Endothelial cell (in vitro differentiated cells): Measurements from ENCODE around the gene PLOD3. TPM values are rescaled to one million over a fixed set of nuclear protein-coding genes. Genes with fewer than 3 reads are reported as not detected.

ENCODE experiments used
- DNase-seq: peaks from one replicate; pipeline ENCODE4 v3.0.0; 2021; ENCODE audit warnings: low spot score
- H3K27ac Mint-ChIP-seq: one replicate; pipeline ENCODE4 v1.8.0; 2021; ENCODE audit warnings: mixed read lengths, inconsistent platforms; ENCODE audit not compliant: unreplicated experiment
- H3K27me3 Mint-ChIP-seq: one replicate; pipeline ENCODE4 v1.8.0; 2021; ENCODE audit warnings: mild to moderate bottlenecking, moderate library complexity, mixed read lengths, inconsistent platforms; ENCODE audit not compliant: unreplicated experiment
- H3K36me3 Mint-ChIP-seq: one replicate; pipeline ENCODE4 v1.8.0; 2021; ENCODE audit warnings: mild to moderate bottlenecking, low read depth, mixed read lengths, inconsistent platforms; ENCODE audit not compliant: unreplicated experiment
- H3K4me1 Mint-ChIP-seq: one replicate; pipeline ENCODE4 v1.8.0; 2021; ENCODE audit warnings: mild to moderate bottlenecking, mixed read lengths, inconsistent platforms; ENCODE audit not compliant: unreplicated experiment
- H3K4me3 Mint-ChIP-seq: one replicate; pipeline ENCODE4 v1.8.0; 2021; ENCODE audit warnings: mild to moderate bottlenecking, mixed read lengths, inconsistent platforms; ENCODE audit not compliant: unreplicated experiment
- H3K9me3 Mint-ChIP-seq: one replicate; pipeline ENCODE4 v1.8.0; 2021; ENCODE audit warnings: mixed read lengths, inconsistent platforms; ENCODE audit not compliant: unreplicated experiment
- CTCF ChIP-seq: fragments of 200-600 bp; sonication (generic); IDR thresholded peaks from one replicate; pipeline ENCODE4 v1.5.0; 2021; ENCODE audit warnings: antibody characterized with exemption; ENCODE audit not compliant: unreplicated experiment
- total RNA-seq: library from RNA; stranded (reverse); fragmentation: NEBNext Ultra II Directional; extraction: Animal tissue kit (Norgen Biotek cat#: 25700); gene quantifications from one replicate; pipeline ENCODE4 v1.2.1, GENCODE V29; 2021; ENCODE audit not compliant: unreplicated experiment

The PLOD3 gene
- total RNA-seq, 1 donor from 2014 or later, result 73.0 TPM

GRCh38 chr7:101238226-101239182, 21.1 kb upstream of the PLOD3 start:
- no peaks in the 10 kb centered on the region for H3K9me3 Mint-ChIP-seq
- DNase-seq, result no peak
- no peak overlapping the region for H3K4me3 Mint-ChIP-seq

GRCh38 chr7:101237206-101238067, 20.1 kb upstream of the PLOD3 start, which contains the start of gene CLDN15:
CLDN15 (minus strand) TSS chr7:101237802; CDS start chr7:101237581, 221 bp downstream.
- no peak within 1 kb of the TSS for H3K4me3 Mint-ChIP-seq
- peaks cover 4% of the 10 kb centered on the region for H3K36me3 Mint-ChIP-seq
- DNase-seq, result no peak
- peaks cover 4% of the 10 kb centered on the region for H3K27me3 Mint-ChIP-seq
- H3K27ac Mint-ChIP-seq, result no peak within 1 kb of the TSS
- peaks cover 14% of the 10 kb centered on the region for H3K4me1 Mint-ChIP-seq
- no peaks in the 10 kb centered on the region for H3K9me3 Mint-ChIP-seq
- TF ChIP-seq CTCF, result no peak

More at GRCh38 chr7:101238226-101239182, 21.1 kb upstream of the PLOD3 start:
- peaks cover 4% of the 10 kb centered on the region for H3K36me3 Mint-ChIP-seq
- TF ChIP-seq CTCF, result no peak
- peaks cover 6% of the 10 kb centered on the region for H3K27me3 Mint-ChIP-seq
- H3K4me1 Mint-ChIP-seq, result peaks cover 15% of the 10 kb centered on the region
- H3K27ac Mint-ChIP-seq, result no peak overlapping the region

GRCh38 chr7:101236292-101236835, 19.0 kb upstream of the PLOD3 start:
- Mint-ChIP-seq H3K9me3 (no peaks in the 10 kb centered on the region), H3K4me3 (no peak overlapping the region), H3K27ac (no peak overlapping the region), H3K4me1 (peaks cover 19% of the 10 kb centered on the region), H3K36me3 (peaks cover 2% of the 10 kb centered on the region), H3K27me3 (peaks cover 4% of the 10 kb centered on the region)
- TF ChIP-seq CTCF, result no peak
- no peak for DNase-seq

GRCh38 chr7:101235522-101235921, 18.1 kb upstream of the PLOD3 start:
- peaks cover 7% of the 10 kb centered on the region for H3K27me3 Mint-ChIP-seq
- H3K4me1 Mint-ChIP-seq, result peaks cover 22% of the 10 kb centered on the region
- no peak for TF ChIP-seq CTCF
- H3K27ac Mint-ChIP-seq, result no peak overlapping the region
- DNase-seq, result no peak
- H3K36me3 Mint-ChIP-seq, result no peaks in the 10 kb centered on the region
- H3K9me3 Mint-ChIP-seq, result no peaks in the 10 kb centered on the region
- H3K4me3 Mint-ChIP-seq, result no peak overlapping the region
